ENCODE measurements around the gene ZNF677.
"Not testable (repeated sequence)": the region's sequence is repeated elsewhere in the genome, so short reads cannot be mapped to it uniquely, and the experiment has no call there.

The ZNF677 gene

GRCh38 chr19:53192771-53193534 lies 61.7 kb downstream of the ZNF677 start, which contains the start of gene ZNF665:
Gene ZNF665, minus strand, starts transcription at chr19:53193358. Its CDS starts 10,460 bp downstream, at chr19:53182898.
- DNase-seq, result peak; percentile 79

- DNase-seq, result no peak
Observed at GRCh38 chr19:53190253-53190652, 64.4 kb downstream of the ZNF677 start.

- not testable (repeated sequence) for DNase-seq
Observed at GRCh38 chr19:53189691-53190198, 64.9 kb downstream of the ZNF677 start.

Measured in stimulated activated naive CD4-positive, alpha-beta T cell treated with Interleukin-2 at 50 U/mL for 16 hours (primary cell).